ENCODE data around the gene FAM43A. TPM values are rescaled to one million over a fixed set of nuclear protein-coding genes. Genes with fewer than 3 reads are reported as not detected.
A peak's percentile ranks its signal among the peaks of the same experiment; 100 is the strongest.

Gene FAM43A
- total RNA-seq, 1 donor from 2014 or later, result 27.2 TPM

GRCh38 chr3:194696702-194697101, 11.0 kb downstream of the FAM43A start:
- POLR2A ChIA-PET, result interaction anchor here (0.6 to 2.5 kb wide), 6 partner anchors 10 to 562 kb away, joined by 3 to 21 read pairs (median 6); no protein-coding TSS in a partner anchor
- intact Hi-C loops (cut with micrococcal nuclease), result no loop called here
- TF ChIP-seq, protein P1, sequence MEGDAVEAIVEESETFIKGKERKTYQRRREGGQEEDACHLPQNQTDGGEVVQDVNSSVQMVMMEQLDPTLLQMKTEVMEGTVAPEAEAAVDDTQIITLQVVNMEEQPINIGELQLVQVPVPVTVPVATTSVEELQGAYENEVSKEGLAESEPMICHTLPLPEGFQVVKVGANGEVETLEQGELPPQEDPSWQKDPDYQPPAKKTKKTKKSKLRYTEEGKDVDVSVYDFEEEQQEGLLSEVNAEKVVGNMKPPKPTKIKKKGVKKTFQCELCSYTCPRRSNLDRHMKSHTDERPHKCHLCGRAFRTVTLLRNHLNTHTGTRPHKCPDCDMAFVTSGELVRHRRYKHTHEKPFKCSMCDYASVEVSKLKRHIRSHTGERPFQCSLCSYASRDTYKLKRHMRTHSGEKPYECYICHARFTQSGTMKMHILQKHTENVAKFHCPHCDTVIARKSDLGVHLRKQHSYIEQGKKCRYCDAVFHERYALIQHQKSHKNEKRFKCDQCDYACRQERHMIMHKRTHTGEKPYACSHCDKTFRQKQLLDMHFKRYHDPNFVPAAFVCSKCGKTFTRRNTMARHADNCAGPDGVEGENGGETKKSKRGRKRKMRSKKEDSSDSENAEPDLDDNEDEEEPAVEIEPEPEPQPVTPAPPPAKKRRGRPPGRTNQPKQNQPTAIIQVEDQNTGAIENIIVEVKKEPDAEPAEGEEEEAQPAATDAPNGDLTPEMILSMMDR (IDR thresholded peaks at IDR 0.05), result no peak
- H3K27ac Mint-ChIP-seq, result peak overlapping the region; percentile 46
- peaks cover 49% of the 10 kb centered on the region for H3K4me1 Mint-ChIP-seq
- no peaks in the 10 kb centered on the region for H3K36me3 Mint-ChIP-seq (ENCODE audit: low read depth)
- H3K9me3 Mint-ChIP-seq, result peaks cover 11% of the 10 kb centered on the region
- no peak for DNase-seq
- H3K4me3 Mint-ChIP-seq, result no peak overlapping the region
- no peak for ATAC-seq (ENCODE audit: low read depth)
- no peaks in the 10 kb centered on the region for H3K27me3 Mint-ChIP-seq
- CTCF ChIA-PET, result interaction anchor here (0.8 kb wide), 1 partner anchor 9 kb away, joined by 3 read pairs; no protein-coding TSS in a partner anchor

DNA sequence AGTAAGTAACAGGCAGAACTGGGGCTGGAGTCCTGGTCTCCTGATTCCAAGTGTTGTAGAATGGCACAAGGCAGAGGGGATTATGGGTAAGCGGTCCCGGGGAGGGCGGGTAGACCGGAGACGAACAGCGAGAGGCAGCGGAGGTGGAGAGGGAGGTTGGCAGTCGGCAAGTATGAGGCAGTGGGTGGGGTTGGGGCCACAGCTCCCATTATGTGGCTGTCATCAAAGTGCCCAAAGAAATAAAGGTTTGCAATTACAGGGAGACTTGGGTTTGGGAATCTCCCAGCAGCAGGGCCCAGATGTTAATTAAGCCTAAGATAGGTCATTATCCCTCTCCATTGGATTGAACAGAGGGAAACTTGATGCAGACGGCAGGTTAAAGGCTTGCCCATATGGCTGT, 16.9 kb downstream of the FAM43A start:
- peaks cover 11% of the 10 kb centered on the region for H3K9me3 Mint-ChIP-seq
- no peak overlapping the region for H3K4me3 Mint-ChIP-seq
- no peak overlapping the region for H3K27ac Mint-ChIP-seq
- POLR2A ChIA-PET, result no interaction called here
- CTCF ChIA-PET, result no interaction called here
- no peaks in the 10 kb centered on the region for H3K4me1 Mint-ChIP-seq
- DNase-seq, result no peak
- peaks cover 5% of the 10 kb centered on the region for H3K27me3 Mint-ChIP-seq
- no peak for ATAC-seq (ENCODE audit: low read depth)
- intact Hi-C loops (cut with micrococcal nuclease), result no loop called here
- no peaks in the 10 kb centered on the region for H3K36me3 Mint-ChIP-seq (ENCODE audit: low read depth)
- TF ChIP-seq, protein P1 (IDR thresholded peaks at IDR 0.05), result no peak

DNA sequence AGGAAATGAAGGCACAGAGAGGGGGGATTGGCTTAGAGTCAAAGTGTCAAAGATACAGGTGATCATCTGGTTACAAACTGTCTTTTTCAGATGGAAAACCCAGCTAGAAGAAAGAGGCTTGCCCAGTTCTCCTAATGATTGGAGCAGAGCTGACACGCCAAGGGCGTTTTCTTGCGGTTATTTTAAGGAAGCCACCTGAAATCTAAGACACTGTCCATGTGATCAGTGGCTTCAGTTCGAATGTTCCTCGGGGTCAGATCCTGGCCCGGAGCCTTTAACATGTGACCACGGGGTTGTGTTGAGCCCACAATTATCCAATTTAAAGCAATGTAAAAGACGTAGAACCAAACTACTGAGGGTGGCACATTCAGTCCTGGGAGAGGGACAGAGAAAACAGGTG, 19.5 kb downstream of the FAM43A start:
- Mint-ChIP-seq H3K27me3 (peaks cover 5% of the 10 kb centered on the region), H3K36me3 (ENCODE audit: low read depth) (no peaks in the 10 kb centered on the region), H3K4me1 (no peaks in the 10 kb centered on the region), H3K9me3 (peaks cover 4% of the 10 kb centered on the region), H3K27ac (no peak overlapping the region), H3K4me3 (no peak overlapping the region)
- ChIA-PET CTCF (no interaction called here), POLR2A (no interaction called here)
- ATAC-seq (ENCODE audit: low read depth) (no peak), DNase-seq (no peak)
- intact Hi-C loops (cut with micrococcal nuclease), result no loop called here
- TF ChIP-seq, protein P1 (IDR thresholded peaks at IDR 0.05), result no peak

DNA sequence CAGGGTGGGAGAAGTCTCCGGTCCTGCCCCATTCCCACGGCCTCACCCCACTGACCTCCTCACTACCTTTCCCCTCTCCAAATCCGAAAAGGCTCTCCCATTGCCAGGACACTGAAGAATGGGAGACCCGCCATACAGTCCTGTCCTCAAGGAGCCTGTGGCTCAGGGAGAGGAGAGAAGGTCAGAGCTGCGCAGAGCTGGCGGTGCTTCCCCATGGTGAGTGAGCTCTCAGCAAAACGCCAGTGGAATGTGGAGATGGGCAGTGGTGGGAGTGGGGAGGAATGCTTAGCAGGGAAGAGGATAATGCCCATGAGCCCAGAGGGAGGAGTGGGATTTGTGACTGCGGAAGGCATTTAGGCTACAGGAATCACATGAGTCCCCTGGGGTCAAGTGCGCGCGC, 20.1 kb downstream of the FAM43A start:
- CTCF ChIA-PET, result no interaction called here
- POLR2A ChIA-PET, result no interaction called here
- TF ChIP-seq, protein P1 (IDR thresholded peaks at IDR 0.05), result no peak
- DNase-seq (no peak), ATAC-seq (ENCODE audit: low read depth) (no peak)
- Mint-ChIP-seq H3K27me3 (peaks cover 5% of the 10 kb centered on the region), H3K4me1 (no peaks in the 10 kb centered on the region), H3K9me3 (peaks cover 4% of the 10 kb centered on the region), H3K36me3 (ENCODE audit: low read depth) (no peaks in the 10 kb centered on the region), H3K4me3 (no peak overlapping the region), H3K27ac (no peak overlapping the region)
- intact Hi-C loops (cut with micrococcal nuclease), result no loop called here

DNA sequence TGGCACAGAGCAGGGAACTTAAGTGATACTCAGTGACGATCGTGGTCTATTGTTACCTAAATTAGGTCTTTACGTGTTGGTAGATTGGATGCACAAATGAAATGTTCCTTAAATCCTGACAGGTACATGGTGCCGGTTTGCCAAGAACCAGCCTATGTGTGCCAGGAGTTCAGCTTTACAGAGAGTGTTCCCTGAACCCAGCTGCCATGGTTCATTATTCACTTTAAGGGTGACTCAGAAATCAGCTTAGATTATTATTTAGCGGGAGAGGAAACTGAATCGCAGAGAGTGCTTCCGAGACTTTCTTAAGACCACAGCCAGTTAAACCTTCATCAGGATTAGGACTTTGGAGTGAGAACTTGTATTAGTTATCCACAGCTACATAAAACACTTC, 21.5 kb downstream of the FAM43A start:
- Mint-ChIP-seq H3K27me3 (peaks cover 5% of the 10 kb centered on the region), H3K4me3 (no peak overlapping the region), H3K9me3 (peaks cover 4% of the 10 kb centered on the region), H3K27ac (no peak overlapping the region), H3K4me1 (no peaks in the 10 kb centered on the region), H3K36me3 (ENCODE audit: low read depth) (no peaks in the 10 kb centered on the region)
- TF ChIP-seq, protein P1 (IDR thresholded peaks at IDR 0.05), result no peak
- ChIA-PET CTCF (interaction anchor here (0.9 kb wide), 1 partner anchor 19 kb away, joined by 3 read pairs; no protein-coding TSS in a partner anchor), POLR2A (no interaction called here)
- no peak for DNase-seq
- no peak for ATAC-seq (ENCODE audit: low read depth)
- intact Hi-C loops (cut with micrococcal nuclease), result no loop called here
